ENCODE results near the gene THYN1.

Gene THYN1

GRCh38 chr11:134230339-134230738, 22.8 kb downstream of the THYN1 start:
- no peak for DNase-seq (ENCODE audit: low spot score)
- in situ Hi-C loops (cut with MboI; ENCODE audit: low pct_unique_long_range_greater_than_20kb, low sequenced_read_pairs, unreplicated experiment): no loop called here
- no peak for TF ChIP-seq CTCF (IDR thresholded peaks at IDR 0.05; ENCODE audit: extremely low read depth, insufficient read depth, missing control alignments)

GRCh38 chr11:134229126-134229790, 23.9 kb downstream of the THYN1 start:
- in situ Hi-C loops (cut with MboI; ENCODE audit: low pct_unique_long_range_greater_than_20kb, low sequenced_read_pairs, unreplicated experiment): no loop called here
- DNase-seq (ENCODE audit: low spot score): no peak
- no peak for TF ChIP-seq CTCF (IDR thresholded peaks at IDR 0.05; ENCODE audit: extremely low read depth, insufficient read depth, missing control alignments)

GRCh38 chr11:134228625-134229024, 24.5 kb downstream of the THYN1 start:
- in situ Hi-C loops (cut with MboI; ENCODE audit: low pct_unique_long_range_greater_than_20kb, low sequenced_read_pairs, unreplicated experiment): no loop called here
- no peak for TF ChIP-seq CTCF (IDR thresholded peaks at IDR 0.05; ENCODE audit: extremely low read depth, insufficient read depth, missing control alignments)
- peak; percentile 70 for DNase-seq (ENCODE audit: low spot score)

- TF ChIP-seq CTCF (IDR thresholded peaks at IDR 0.05; ENCODE audit: extremely low read depth, insufficient read depth, missing control alignments): no peak
- in situ Hi-C loops (cut with MboI; ENCODE audit: low pct_unique_long_range_greater_than_20kb, low sequenced_read_pairs, unreplicated experiment): no loop called here
- no peak for DNase-seq (ENCODE audit: low spot score)
These were observed 26.3 kb downstream of the THYN1 start for GRCh38 chr11:134226806-134227325.

GRCh38 chr11:134224710-134225664, 28.2 kb downstream of the THYN1 start:
- no peak for DNase-seq (ENCODE audit: low spot score)
- in situ Hi-C loops (cut with MboI; ENCODE audit: low pct_unique_long_range_greater_than_20kb, low sequenced_read_pairs, unreplicated experiment): no loop called here
- no peak for TF ChIP-seq CTCF (IDR thresholded peaks at IDR 0.05; ENCODE audit: extremely low read depth, insufficient read depth, missing control alignments)

- no peak for TF ChIP-seq CTCF (IDR thresholded peaks at IDR 0.05; ENCODE audit: extremely low read depth, insufficient read depth, missing control alignments)
- in situ Hi-C loops (cut with MboI; ENCODE audit: low pct_unique_long_range_greater_than_20kb, low sequenced_read_pairs, unreplicated experiment): no loop called here
- DNase-seq (ENCODE audit: low spot score): peak; percentile 97
These were observed 29.1 kb downstream of the THYN1 start, which contains the start of the genes NCAPD3 and VPS26B for GRCh38 chr11:134223836-134224709. TSS of gene NCAPD3 (minus strand) at chr11:134223967. CDS start at chr11:134223926, 41 bp downstream. TSS of gene VPS26B (plus strand) at chr11:134224671. CDS start at chr11:134225123, 452 bp downstream.
